BE2C (cell line): Measurements from ENCODE around the gene FARS2.

Source experiments
- DNase-seq: peaks from one replicate; pipeline ENCODE4 v3.0.0-alpha.2; 2020
- H3K27me3 ChIP-seq: fragments of 250-450 bp; sonication (Bioruptor Pico); 2 replicates; pipeline ENCODE4 v1.5.1; 2020; ENCODE audit warnings: mild to moderate bottlenecking
- H3K36me3 ChIP-seq: fragments of 250-450 bp; sonication (Bioruptor Pico); 2 replicates; pipeline ENCODE4 v1.5.1; 2020; ENCODE audit warnings: mild to moderate bottlenecking
- H3K4me1 ChIP-seq: fragments of 250-450 bp; sonication (Bioruptor Pico); 2 replicates; pipeline ENCODE4 v1.5.1; 2020
- H3K4me3 ChIP-seq: 2 replicates; pipeline ENCODE4 v1.5.1; 2011; ENCODE audit warnings: low read depth, low read length
- H3K9me3 ChIP-seq: fragments of 250-450 bp; sonication (Bioruptor Pico); 2 replicates; pipeline ENCODE4 v1.5.1; 2020
- TF ChIP-seq, protein P1 (sequence below): IDR thresholded peaks from 2 replicates; pipeline ENCODE4 v1.5.1; 2012; ENCODE audit warnings: mild to moderate bottlenecking, low read depth, low read length

FARS2 gene

DNA sequence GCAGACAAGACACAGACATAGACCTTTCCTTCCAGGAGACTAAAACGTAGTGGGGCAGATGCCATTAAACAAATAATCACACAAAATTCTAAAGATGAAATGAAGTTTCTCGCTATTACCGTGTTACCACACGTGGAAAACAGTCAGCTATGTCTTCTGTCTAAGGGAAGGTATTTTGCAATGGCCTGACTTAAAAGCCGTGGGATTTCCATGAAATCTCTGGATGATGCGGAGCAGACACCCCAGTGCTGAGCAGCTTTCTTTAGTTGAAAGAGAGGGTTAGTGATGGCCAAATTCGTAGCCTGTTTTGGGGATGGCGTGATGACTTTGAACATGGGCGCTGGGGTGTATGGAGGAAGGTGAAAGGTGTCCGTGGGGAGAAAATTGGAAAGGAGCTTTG lies 463.6 kb downstream of the FARS2 start:
- Histone ChIP-seq H3K4me3 (no peak overlapping the region), H3K9me3 (no peaks in the 10 kb centered on the region), H3K36me3 (no peaks in the 10 kb centered on the region), H3K27me3 (no peaks in the 10 kb centered on the region), H3K4me1 (no peaks in the 10 kb centered on the region)
- no peak for DNase-seq
- TF ChIP-seq, protein P1, sequence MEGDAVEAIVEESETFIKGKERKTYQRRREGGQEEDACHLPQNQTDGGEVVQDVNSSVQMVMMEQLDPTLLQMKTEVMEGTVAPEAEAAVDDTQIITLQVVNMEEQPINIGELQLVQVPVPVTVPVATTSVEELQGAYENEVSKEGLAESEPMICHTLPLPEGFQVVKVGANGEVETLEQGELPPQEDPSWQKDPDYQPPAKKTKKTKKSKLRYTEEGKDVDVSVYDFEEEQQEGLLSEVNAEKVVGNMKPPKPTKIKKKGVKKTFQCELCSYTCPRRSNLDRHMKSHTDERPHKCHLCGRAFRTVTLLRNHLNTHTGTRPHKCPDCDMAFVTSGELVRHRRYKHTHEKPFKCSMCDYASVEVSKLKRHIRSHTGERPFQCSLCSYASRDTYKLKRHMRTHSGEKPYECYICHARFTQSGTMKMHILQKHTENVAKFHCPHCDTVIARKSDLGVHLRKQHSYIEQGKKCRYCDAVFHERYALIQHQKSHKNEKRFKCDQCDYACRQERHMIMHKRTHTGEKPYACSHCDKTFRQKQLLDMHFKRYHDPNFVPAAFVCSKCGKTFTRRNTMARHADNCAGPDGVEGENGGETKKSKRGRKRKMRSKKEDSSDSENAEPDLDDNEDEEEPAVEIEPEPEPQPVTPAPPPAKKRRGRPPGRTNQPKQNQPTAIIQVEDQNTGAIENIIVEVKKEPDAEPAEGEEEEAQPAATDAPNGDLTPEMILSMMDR = no peak

DNA sequence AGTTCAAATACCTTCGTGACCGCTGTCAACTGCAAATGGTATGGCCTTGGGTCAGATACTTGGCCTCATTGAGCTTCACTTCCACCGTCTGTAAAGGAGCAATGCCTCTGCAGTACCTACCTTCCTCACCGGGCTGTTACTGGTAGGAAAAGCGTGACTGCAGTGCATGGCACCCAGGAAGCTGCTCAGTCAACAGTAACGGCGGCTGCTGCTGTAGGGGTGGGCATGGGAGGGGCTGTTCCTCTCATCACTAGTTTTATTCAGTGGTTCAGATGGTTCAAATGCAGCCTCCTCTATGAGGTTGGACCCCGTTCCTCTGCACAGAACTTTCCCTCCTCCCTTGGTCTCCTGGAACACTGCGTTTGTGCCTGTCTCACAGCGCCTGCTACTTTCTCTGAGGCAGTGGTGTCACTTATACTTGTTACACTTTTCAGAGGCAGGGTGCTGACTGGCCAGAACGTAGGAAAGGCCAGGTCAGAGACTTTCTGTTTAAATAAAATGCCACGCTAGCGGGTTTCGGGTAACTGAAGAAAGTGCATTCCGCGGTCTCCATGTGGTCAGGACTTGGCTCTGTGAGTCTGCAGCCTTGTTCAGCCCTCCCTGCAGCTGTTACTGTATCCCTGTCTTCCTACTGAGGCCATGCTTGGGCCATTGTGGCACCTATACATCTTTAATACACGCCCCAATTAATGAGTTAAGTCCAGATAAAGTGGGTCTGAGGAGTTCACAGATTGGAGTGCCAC lies 465.8 kb downstream of the FARS2 start:
- TF ChIP-seq, protein P1 = no peak
- Histone ChIP-seq H3K36me3 (no peaks in the 10 kb centered on the region), H3K4me3 (no peak overlapping the region), H3K4me1 (no peaks in the 10 kb centered on the region), H3K27me3 (no peaks in the 10 kb centered on the region), H3K9me3 (no peaks in the 10 kb centered on the region)
- no peak for DNase-seq

DNA sequence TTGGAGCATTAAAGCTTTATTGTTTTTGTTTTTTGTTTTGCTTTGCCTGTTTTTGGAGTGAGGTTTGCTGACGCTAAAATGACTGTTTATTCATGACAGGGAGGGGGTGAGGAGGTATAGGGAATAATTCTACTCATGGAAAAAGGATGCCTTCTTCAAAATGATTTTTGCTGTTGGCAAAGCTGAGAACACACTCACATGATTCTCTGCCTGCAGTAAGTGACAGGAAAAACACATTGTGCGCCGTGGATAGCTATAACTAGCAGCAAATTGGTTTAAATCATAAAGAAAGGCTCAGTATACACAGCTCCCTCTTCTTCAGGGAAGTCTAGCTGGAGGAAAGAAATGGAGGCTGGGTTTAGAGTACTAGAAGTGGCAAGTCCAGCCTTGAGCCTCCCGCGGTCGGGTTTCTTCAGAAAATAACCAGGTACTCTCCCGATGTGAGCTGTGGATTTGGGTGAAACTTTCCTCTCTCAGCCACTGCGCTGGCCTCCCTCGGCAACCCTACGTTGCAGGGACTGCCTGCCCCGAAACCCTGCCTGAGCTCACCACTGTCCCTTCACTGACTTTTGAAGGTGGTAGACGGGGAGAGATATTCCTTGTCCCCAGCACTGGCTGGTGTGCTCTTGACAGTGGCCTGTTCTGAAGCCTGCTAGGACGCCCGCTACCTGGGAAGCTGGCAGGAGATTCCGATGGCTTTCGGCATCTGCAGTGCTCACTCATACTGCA lies 467.2 kb downstream of the FARS2 start:
- no peak for DNase-seq
- Histone ChIP-seq H3K4me3 (no peak overlapping the region), H3K27me3 (no peaks in the 10 kb centered on the region), H3K36me3 (no peaks in the 10 kb centered on the region), H3K4me1 (no peaks in the 10 kb centered on the region), H3K9me3 (no peaks in the 10 kb centered on the region)
- TF ChIP-seq, protein P1 = no peak

DNA sequence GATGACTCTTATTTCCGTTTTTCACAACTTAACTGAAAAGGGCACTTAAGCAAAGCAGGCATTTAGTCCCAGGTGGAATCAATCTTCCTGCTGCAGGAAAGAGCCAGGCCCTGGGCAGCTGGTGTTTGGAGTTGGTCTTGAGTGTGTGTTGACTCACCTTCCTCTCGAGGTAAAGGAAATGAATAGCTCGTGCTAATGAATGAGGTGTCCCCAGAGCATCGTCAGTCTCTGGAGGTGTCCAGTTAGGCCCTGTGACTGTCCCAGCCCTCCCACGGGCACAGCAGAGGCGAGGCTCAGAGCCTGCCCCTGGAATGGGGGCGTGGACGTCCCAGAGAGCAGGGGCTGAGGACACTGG lies 467.7 kb downstream of the FARS2 start:
- Histone ChIP-seq H3K36me3 (no peaks in the 10 kb centered on the region), H3K4me3 (no peak overlapping the region), H3K9me3 (no peaks in the 10 kb centered on the region), H3K27me3 (no peaks in the 10 kb centered on the region), H3K4me1 (no peaks in the 10 kb centered on the region)
- TF ChIP-seq, protein P1 = no peak
- DNase-seq = no peak

DNA sequence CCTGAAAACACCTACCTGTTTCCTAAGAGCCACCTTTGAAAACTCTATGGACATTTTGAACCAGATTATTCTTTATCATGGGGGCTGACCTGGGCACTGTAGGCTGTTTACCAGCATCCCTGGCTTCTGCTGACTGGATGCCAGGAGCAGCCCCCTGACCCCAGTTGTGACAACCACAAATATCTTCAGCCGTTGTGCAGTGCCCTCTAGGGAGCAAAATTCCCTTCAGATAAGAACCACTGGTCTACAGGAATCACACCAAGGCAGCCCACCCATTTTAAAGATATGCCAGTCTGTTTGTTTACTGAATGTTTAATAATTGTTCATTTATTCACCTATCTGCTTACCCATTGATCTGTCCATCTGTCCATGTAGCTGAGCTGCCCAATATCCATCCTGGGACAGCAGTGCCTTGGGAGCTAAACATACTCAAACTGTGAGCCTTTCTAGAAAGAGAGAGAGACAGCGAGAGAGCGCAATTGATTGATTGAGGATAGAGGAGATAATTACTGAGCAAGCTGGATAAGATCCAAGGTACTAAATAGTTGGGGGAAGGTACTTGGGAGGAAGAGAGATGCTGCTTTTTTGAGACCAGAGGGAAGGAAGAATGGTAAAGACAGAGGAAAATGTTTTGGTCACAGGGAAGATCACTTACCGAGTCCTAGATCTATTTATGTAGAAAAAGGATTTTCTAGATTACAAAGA lies 468.7 kb downstream of the FARS2 start:
- Histone ChIP-seq H3K4me1 (no peaks in the 10 kb centered on the region), H3K4me3 (no peak overlapping the region), H3K9me3 (no peaks in the 10 kb centered on the region), H3K36me3 (no peaks in the 10 kb centered on the region), H3K27me3 (no peaks in the 10 kb centered on the region)
- TF ChIP-seq, protein P1 = peak; percentile 29
- DNase-seq = no peak
